Right renal pelvis (tissue), 4 donors: Measurements from ENCODE around the gene ADI1. TPM values are rescaled to one million over a fixed set of nuclear protein-coding genes. Genes with fewer than 3 reads are reported as not detected.

Source experiments
- DNase-seq, 4 donors: peaks; one replicate each; pipeline ENCODE4 v3.0.0-alpha.2; 2013; ENCODE audit warnings: low read depth in 4 of 4, low spot score in 3 of 4, missing footprints in 1 of 4
- polyA plus RNA-seq, 4 donors: library from polyadenylated mRNA; unstranded; fragments of 120-200 nt; gene quantifications; one replicate each; pipeline ENCODE4 v1.2.1, GENCODE V29; 2013; ENCODE audit not compliant: insufficient read length in 4 of 4

Gene ADI1
- polyA plus RNA-seq, 4 donors: 79.2 to 99.7 (median 83.1) TPM

- DNase-seq: no peak
These were observed 36.9 kb downstream of the ADI1 start for GRCh38 chr2:3482363-3482821.

DNA sequence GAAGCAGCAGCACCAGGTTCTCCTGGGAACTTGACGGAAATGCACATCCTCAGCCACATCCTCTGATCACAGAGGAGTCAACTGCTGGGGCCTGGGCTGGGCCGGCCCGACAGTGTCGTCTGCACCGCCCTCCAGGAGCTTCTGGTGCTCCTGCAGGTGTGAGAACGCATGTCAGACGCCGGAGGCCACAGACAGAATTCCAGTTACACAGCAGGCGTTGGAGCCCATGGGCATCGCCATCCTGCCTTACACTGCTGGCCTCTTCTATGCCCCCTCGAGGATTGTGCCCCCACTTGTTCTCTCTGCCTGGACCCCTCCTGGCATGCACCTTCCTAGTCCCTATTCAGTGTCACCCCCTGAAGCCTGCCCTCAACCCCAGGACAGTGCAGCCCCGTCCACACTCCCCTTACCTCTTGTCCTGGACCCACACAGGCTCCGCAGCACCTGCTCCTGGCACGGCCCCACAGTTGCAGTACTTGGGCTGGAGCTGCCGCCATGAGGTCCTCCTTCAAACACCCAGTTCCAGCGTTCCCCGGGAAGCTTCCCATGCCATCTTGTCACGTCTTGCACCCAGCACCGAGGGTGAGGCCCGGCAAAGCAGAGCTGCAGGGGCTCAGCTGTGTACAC, 37.5 kb downstream of the ADI1 start:
- DNase-seq: no peak

DNA sequence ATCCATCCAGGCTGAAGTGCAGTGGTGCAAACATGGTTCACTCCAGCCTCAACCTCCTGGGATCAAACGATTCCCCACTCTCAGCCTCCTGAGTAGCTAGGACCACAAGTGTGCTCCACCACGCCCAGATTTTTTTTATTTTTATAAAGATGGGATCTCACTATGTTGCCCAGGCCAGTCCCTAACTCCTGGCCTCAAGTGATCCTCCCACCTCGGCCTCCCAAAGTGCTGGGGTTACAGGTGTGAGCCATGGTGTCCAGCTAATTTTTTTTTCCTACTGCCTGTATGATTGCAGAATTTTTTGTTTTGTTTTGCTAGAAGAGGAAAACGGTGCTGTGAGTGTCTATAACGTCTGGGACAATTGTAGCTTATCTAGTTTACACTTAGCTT, 38.3 kb downstream of the ADI1 start:
- no peak for DNase-seq

- no peak for DNase-seq
These were observed 38.9 kb downstream of the ADI1 start for GRCh38 chr2:3480352-3481010.

- no peak for DNase-seq
These were observed 39.7 kb downstream of the ADI1 start for GRCh38 chr2:3479430-3480320.

DNA sequence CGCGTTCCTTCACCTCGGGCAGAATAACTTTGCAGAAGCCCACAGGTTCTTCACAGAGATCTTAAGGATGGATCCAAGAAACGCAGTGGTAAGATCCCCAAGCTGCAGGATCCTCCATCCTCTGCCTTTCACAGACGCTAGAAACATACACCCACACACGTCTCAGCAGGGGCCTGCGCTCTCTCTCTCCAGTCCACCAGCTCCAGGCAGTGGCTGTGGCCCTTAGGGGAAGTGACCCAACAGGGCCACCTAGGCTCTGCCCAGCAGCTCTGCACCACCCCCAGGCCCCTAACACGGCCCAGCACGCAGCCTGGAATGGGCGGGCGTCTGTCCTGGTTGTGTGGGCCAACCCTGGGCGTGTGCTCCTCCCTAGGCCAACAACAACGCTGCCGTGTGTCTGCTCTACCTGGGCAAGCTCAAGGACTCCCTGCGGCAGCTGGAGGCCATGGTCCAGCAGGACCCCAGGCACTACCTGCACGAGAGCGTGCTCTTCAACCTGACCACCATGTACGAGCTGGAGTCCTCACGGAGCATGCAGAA, 40.4 kb downstream of the ADI1 start:
- no peak for DNase-seq

GRCh38 chr2:3476985-3477327, 42.4 kb downstream of the ADI1 start:
- DNase-seq: no peak

DNA sequence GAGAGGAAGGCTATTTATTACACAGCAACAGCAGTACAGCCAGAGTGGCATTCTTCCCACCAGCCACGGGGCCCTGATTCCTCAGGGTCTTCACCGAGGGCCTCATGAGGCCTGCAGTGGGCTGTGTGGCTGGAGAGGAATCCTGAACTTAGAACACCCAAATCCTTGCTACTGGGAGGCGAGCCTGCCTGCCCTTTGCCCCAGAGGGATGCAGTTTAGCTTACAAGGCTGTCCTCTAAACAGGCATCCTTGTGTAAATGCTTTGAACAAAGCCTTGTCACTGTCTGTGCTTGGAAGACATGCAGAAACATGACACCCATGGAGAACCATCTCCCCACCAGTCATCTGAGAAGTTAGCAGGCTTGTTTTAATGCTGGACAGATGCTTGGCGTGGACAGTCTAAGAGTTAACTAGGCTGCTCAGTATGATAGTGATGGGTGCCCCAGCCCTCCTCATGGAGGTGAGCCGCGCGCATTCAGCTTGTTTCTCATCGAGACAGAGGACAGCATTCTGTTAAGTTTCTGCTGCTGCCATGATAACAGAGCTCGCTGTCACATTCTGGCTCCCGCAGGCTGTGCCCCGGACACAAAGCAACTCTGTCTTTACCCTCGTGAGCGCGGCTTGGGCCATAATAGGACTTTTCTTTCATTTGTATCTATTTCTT, 42.9 kb downstream of the ADI1 start:
- DNase-seq: no peak

DNA sequence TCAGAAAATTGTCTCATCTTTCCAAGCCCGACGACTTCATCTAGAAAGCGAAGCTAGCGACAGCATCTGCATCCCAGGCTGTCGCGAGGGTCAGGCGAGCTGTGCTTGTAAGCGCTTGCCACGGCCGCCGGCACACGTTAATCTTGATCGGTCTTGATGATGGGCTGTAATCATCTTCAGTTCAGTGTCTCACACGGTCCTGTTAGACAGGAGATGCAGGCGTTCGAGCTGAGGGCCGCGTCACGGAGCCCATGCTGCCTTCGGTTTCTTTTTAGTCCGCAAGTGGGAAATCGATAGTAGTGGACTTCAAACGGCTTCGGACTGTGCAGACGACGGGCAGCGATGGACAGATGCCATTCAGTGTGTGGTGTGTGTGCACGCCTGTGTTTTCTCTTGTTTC, 43.6 kb downstream of the ADI1 start:
- DNase-seq: no peak

DNA sequence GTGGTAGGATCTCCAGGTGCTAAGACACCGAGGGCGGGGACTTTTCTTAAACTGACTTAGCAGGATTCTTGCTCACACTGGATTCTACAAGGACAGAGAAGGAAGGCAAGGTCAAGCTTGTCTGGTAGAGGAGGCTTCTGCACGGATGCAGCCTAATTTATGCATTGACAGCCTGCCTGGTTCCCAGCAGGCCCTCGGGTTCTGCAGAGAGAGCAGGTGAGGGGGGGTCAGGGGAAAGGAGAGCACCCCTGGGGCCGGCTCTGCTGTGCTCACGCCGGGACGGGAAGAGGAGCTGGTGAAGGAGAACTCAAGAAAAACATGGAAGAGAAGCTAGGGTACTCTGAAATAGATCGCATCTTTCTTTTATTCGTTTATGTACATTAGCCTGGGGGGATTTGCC, 46.4 kb downstream of the ADI1 start:
- DNase-seq: no peak

DNA sequence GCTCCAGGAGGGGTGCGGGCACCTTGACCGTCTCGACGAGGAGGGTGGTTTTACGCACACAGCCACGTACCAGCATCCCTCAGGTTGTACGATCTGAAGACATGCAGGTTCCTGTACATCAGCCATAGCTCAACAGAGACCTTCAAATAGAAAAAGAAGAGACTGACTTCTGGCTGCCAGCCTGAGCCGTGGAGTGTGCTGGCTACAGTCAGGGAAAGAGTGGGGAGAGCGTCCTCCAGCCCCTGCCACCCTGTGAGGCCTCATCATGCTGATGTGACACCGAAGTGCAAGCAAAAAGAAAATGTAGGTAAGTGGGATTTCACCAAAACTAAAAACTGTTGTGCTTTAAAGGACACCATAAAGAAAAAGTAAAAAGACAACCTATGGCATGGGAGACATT, 47.0 kb downstream of the ADI1 start:
- no peak for DNase-seq

- no peak for DNase-seq
These were observed 48.2 kb downstream of the ADI1 start for GRCh38 chr2:3470856-3471737.

GRCh38 chr2:3470166-3470651, 49.1 kb downstream of the ADI1 start:
- DNase-seq: no peak

DNA sequence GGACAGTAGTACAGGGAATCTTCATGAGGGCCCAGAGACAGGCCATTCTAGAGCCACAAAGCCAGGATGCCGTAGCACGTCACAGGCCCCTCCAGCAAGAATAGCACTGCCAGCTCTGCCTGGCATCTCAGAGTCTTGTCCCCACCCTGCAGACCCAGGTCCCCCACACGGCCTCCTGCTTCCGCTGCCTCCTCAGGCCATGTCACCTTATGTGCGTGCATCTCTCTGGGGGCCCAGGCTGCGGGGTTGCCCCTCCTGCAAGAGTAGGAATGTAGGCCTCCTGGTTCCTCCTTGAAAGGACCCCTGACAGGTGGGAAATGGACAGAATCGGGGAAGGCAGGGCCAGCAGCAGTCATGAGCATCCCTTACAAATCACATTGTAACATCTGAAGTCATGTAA, 49.8 kb downstream of the ADI1 start:
- DNase-seq: no peak

- no peak for DNase-seq
These were observed 50.9 kb downstream of the ADI1 start for GRCh38 chr2:3468296-3468988.

- no peak for DNase-seq
These were observed 51.7 kb downstream of the ADI1 start for GRCh38 chr2:3467654-3468053.

DNA sequence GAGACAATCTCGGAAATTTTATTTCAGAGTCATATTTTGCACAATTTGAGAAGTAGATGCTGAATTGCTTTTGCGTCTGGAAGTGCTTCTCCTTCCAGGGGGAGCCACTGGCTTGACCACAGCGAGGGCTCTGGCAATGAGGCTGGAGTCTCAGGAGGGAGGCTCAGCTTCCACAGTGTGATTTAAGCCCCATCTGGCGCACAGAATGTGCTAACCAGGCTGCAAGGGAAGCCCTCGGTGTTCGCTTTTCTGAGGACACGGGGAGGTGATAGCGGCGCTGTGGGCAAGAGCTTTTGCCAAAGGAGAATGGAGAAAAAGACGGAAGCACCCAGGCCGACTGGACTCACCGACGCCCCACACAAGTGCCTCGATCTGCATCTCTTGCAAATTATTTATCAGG, 52.4 kb downstream of the ADI1 start:
- DNase-seq: no peak

DNA sequence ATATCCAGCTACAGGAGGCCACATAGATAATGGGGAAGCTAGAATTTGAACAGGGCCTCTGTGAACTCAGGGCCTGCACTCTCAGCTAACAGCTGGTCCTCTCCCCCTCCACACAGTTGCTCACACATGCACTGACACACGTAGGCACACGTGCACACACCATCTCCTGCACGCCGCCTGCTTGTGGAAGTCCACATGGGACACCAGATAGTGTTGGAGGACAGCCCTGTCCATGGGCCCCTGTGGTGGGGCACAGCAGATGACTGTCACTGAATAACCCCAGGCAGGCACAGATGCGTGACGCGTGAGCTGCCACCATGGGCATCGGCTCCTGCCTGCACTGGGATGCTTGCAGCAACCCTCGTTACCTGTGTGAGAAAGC, 52.9 kb downstream of the ADI1 start:
- DNase-seq: no peak

DNA sequence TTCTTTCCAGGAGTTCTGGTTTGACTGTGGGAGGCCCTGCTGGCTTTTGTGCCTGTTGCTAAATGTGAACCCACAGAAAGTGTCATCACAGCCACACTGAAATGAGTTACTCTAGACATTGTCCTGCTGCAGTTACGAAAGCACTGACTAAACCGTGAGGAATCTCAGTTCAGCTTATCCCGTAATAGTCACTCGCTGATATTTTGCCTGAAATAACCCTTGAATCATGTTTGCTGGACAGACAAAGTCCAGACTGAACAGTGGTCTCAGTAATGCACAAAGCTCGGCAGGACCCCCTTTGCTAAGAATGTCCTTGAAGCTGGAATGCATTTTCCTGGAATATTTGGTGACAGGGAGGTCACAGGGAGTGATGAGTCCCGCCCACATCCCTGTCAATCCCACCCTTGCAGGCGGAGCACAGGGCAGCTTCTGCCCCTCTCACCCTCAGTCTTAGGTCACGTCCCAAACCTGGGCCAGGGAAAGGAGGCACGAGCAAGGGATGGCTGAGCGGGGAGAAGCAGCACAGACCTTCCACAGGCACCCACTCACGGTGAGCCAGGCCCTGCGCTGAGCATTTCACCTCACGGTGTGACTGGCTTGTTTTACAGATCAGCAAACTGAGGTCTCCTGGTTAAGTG, 53.4 kb downstream of the ADI1 start:
- no peak for DNase-seq
